GM20431 (cell line): ENCODE measurements around the gene HSPA1A.
"Not testable (repeated sequence)": the region's sequence is repeated elsewhere in the genome, so short reads cannot be mapped to it uniquely, and the experiment has no call there.

ENCODE experiments used
- in situ Hi-C: fragments of 300-500 bp; cut with MseI, MboI; formaldehyde crosslinking; loops from one replicate; pipeline ENCODE4 v1.15.0; 2020; ENCODE audit warnings: low sequenced_read_pairs; ENCODE audit not compliant: unreplicated experiment

The HSPA1A gene

DNA sequence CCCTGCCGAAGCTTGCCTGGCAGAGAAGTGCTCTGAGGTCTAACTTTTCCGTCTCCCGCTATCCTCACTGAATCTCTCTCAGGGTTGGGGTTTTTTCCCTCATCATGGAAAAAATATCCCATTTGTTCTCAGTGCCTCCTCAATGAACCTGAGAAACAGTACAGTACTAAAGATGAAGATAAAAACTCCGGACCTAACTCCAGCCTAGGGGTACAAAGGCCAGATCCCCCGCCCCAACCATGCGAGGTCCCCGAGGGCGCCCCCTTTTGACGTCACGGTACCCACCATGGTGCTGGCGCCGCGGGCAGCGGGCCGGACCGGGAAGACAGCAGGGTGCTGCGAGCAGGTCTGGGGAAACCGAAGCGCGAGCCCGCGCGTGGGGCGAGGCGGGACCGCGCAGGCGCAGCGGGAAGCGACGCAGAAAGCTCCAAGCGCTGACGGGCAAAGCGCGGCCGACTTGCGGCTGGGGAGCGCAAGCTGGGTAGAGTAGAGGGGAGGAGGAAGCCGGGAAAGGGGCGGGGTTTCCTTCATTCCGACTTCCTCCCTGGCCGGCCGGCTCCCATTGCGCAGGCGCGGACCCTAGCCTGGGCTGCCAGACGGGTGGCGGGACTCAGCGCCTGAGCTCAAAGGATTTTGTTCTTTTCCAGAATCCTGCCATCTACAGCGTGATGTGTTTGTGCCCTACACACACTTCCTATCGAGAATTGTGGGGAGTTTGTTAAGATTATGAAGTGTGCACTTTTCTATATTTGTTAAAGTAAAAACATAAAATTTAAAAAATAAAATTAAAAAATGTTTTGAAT, 8.7 kb upstream of the HSPA1A start, which contains the start of gene LSM2:
Gene LSM2 (minus strand): TSS at position 497 of the 803 bp plus-strand sequence. CDS start 209 bp downstream, at position 288.
- in situ Hi-C loops = no loop called here

DNA sequence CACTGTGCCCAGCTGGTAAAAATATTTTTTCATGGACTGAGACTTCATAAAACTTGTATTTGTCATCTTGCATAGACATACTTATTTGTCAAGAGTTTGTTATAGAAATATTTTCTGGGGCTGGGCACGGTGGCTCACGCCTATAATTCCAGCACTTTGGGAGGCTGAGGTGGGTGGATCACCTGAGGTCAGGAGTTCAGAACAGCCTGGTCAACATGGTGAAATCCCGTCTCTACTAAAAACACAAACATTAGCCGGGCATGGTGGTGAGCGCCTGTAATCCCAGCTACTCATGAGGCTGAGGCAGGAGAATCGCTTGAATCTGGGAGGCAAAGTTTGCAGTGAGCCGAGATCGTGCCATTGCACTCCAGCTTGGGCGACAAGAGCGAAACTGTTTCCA, 6.7 kb upstream of the HSPA1A start:
- in situ Hi-C loops = not testable (repeated sequence)

DNA sequence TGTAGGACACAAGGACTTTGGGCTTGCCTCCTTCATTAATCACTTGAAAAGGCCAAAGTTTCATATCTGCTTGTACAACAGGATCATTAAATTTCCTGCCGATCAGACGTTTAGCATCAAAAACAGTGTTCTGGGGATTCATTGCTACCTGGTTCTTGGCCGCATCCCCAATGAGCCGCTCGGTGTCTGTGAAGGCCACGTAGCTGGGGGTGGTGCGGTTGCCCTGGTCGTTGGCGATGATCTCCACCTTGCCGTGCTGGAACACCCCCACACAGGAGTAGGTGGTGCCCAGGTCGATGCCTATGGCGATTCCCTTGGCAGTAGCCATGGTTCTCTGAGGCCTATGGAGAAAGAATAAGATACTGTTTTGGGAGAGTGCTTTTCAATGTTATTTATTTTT, 3.7 kb upstream of the HSPA1A start:
- in situ Hi-C loops = no loop called here

DNA sequence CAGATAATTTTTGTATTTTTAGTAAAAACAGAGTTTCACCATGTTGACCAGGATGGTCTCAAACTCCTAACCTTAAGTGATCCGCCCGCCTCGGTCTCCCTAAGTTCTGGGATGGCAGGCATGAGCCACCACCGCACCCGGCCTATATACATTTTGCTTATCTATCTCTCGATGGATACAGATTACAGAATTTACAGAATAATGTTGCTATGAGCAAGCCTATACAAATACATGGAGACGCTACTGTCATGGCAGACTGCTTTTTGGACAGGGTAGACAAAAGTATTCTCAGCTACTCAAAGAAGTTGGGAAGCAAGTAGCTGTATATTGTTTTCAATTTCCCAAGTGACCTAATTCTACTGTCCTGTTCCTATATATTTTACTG, 1.9 kb upstream of the HSPA1A start:
- in situ Hi-C loops = no loop called here

DNA sequence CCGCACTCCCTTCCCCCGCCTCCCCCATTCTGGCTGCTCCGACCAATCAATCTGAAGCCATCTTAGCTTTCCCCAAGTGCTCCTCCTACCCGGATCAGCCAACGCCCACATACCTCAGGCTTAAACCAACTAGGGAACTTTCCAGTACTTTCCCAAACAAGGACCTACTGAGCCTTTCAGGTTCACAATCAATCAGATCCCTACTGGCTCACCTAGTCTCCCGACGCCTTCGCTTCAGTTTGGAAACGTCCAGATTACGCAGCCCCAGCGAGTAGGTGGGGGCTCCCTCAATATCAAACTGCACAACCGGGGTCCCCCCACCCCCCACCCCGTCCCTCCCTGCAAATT, 692 bp upstream of the HSPA1A start:
- in situ Hi-C loops = no loop called here

DNA sequence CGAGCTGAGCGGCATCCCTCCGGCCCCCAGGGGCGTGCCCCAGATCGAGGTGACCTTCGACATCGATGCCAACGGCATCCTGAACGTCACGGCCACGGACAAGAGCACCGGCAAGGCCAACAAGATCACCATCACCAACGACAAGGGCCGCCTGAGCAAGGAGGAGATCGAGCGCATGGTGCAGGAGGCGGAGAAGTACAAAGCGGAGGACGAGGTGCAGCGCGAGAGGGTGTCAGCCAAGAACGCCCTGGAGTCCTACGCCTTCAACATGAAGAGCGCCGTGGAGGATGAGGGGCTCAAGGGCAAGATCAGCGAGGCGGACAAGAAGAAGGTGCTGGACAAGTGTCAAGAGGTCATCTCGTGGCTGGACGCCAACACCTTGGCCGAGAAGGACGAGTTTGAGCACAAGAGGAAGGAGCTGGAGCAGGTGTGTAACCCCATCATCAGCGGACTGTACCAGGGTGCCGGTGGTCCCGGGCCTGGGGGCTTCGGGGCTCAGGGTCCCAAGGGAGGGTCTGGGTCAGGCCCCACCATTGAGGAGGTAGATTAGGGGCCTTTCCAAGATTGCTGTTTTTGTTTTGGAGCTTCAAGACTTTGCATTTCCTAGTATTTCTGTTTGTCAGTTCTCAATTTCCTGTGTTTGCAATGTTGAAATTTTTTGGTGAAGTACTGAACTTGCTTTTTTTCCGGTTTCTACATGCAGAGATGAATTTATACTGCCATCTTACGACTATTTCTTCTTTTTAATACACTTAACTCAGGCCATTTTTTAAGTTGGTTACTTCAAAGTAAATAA, 2.0 kb downstream of the HSPA1A start:
- in situ Hi-C loops = not testable (repeated sequence)

DNA sequence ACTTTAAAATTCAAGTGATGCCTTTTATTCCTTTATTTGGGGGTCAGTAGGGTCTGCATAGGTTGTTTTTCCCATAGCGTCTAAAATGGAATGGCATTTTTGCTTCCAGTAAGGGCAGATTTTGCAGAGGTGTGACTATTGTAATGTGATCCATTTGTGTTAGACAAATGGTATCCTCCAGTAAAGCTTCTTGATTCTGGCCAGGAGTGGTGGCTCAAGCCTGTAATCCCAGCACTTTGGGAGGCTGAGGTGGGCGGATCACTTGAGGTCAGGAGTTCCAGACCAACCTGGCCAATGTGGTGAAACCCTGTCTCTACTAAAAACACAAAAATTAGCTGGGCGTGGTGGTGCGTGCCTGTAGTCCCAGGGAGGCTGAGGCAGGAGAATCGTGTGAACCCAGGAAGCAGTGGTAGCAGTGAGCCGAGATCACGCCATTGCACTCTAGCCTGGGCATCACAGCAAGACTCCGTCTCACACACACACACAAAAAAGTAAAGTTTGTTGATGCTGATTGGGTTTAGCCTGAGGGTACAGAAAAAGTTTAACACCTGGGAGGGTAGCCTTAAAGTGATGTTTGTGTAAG, 2.7 kb downstream of the HSPA1A start:
- in situ Hi-C loops = not testable (repeated sequence)

DNA sequence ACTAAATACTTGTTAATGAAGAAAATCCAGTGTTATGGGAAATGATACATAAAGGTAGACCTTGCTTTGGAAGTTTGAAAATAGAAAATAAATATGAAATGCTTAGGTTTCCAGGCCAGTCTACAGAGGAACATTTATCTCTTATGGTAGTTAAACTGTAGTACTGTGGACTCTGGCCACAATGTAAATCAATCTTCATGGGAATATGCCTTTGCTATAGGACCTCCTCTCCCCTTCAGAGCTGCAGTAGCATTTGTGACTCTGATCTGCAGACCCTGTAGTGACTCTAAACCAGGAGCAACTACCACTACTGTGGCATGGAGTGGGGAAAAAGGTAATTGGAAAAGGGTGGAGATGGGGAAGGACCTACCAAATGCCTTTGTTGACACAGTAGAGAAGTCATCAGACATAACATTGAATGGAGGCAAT, 4.5 kb downstream of the HSPA1A start:
- in situ Hi-C loops = no loop called here

DNA sequence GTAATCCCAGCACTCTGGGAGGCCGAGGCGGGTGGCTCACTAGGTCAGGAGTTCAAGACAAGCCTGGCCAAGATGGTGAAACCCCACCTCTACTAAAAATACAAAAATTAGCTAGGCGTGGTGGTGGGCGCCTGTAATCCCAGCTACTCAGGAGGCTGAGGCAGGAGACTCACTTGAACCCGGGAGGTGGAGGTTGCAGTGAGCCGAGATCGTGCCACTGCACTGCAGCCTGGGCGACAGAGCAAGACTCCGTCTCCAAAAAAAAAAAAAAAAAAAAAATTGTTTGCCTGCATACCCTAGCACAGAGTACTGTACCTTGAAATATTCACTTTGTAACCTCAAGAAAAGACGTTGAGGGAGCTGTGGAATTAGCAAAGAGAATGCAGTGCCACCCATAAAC, 5.1 kb downstream of the HSPA1A start:
- in situ Hi-C loops = not testable (repeated sequence)

DNA sequence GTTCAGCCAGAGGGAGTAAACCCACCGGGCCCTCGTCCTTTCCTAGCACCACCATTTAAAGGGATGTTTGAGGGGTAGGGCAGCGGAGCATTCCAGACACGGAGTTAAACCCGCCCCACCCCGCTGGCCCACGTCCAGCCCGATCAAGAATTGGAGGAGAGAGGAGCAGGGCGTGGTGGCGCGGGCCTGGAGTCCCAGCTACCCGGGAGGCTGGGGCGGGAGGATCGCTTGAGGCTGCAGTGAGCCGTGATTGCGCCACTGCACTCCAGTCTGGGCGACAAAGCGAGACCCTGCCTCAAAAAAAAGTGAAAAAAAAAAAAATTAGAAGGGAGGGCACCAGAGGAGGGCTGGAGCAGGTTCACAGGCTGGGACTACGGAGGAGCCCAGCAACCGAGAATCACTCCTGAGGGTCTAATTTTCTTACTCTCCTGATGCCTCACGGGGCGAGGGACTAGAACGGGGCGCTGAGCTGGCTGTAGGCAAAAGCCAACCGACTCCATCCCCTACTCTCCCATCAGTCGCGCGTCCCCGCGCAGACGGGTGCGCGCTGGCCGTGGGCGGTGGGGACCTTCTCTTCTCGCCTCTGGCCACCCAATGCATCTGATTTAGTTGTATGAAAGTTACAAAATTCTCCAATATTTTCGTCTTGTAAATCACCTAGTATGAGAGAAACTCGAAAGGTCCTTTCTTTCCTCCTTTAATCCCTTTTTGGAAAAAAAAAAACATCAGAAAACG, 6.1 kb downstream of the HSPA1A start:
- in situ Hi-C loops = no loop called here

DNA sequence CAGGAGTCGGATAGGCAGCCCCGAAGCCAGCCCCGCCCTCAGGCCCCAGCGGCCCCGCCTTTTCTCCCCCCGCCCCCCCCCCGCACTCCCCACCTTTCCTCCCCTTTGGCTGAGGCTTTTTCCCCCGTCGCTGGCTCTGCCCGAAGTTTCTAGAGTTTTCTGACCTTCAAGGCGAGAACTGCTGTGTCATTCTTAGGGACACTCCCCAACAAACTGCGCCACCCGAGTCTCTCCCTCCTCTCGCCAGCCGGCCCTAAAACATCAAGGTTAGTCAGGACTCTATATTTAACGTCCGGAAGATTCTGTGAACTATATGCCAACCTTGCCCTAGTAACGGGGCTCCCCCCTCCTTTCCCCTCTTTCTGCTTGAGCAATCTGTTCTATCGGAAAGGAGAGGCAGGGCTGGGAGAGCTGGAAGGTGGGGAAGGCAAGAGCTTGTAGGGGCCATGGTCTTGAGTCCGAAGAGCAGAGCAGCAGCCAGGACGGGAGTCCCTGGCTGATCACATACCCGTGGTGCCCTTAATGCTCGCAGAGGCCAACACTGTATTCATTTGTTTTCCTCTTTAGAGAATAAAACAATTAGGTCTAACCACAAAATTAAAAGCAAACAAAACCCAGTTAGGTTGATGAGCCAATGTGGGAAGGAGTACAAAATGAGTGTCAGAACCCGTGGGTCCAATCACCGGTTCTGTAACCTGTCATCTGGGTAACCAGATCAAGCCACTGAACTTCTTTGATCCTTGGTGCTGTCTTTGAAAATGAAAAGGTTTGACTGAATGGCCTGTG, 6.9 kb downstream of the HSPA1A start:
- in situ Hi-C loops = no loop called here

DNA sequence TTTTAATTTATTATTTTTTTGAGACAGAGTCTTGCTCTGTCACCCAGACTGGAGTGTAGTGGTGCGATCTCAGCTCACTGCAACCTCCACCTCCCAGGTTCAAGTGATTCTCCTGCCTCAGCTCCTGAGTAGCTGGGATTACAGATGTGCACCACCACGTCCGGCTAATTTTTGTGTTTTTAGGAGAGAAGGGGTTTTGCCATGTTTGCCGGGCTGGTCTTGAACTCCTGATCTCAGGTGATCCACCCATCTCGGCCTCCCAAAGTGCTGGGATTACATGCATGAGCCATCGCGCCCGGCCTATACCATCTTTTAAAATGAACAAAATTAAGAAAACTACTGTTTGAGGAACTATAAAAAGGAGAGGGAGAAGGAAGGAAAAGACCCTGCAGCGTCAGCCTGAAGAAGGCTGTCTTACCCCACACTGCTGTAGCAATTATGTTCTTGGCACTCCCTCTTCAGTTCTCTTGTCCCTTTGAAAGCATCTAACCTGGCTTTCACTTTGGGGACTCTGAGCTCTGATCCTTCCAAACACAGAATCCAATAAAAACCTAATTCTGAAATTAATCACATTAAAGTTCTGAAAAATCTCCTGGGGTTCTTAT, 8.4 kb downstream of the HSPA1A start:
- in situ Hi-C loops = not testable (repeated sequence)

DNA sequence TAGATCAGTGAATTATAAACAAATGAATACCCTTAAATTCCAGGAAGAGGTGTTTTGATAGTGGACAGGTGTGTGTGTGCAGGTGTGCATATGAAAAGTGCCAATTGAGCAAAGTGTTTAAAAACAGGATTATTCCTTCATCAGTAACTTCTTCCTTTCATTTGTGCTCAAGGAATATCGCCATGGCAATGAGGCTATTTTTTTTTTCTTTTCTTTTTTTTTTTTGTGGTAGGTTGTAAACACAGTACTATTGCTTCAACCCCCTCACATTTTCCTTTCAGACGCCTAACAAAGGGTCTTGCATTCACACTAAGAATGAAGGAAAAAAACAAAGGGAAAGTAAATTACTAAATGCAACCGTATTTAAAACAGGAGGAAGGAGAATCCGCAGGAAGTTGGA, 10.2 kb downstream of the HSPA1A start:
- in situ Hi-C loops = no loop called here

DNA sequence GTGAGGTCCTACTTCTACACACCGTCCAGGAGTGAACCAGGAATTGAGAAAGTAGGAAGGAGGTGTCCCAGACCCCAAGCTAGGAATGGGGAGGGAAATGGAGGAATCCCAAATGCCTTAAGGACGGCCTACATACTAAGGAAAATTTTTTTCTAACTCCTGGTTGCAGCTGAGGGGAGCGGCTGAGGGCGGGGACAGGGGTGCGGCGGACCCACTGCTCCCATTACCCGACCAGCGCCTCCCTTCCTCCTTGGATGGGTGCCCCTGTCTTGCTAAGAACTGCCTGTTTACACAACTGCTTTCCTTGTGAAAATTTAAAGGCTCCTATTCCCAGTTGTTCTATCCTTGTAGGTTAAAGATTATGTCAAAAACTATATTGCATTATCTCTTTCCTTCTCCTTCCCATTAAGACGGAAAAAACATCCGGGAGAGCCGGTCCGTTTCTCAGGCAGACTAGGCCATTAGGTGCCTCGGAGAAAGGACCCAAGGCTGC, 11.5 kb downstream of the HSPA1A start:
- in situ Hi-C loops = no loop called here

DNA sequence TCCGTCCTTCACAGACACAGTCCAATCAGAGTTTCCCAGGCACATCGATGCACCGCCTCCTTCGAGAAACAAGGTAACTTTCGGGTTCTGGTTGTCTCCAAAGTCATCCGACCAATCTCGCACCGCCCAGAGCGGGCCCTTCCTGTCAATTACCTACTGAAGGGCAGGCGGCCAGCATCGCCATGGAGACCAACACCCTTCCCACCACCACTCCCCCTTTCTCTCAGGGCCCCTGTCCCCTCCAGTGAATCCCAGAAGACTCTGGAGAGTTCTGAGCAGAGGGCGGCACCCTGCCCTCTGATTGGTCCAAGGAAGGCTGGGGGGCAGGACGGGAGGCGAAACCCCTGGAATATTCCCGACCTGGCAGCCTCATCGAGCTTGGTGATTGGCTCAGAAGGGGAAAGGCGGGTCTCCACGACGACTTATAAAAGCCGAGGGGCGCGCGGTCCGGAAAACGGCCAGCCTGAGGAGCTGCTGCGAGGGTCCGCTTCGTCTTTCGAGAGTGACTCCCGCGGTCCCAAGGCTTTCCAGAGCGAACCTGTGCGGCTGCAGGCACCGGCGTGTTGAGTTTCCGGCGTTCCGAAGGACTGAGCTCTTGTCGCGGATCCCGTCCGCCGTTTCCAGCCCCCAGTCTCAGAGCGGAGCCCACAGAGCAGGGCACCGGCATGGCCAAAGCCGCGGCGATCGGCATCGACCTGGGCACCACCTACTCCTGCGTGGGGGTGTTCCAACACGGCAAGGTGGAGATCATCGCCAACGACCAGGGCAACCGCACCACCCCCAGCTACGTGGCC, 12.1 kb downstream of the HSPA1A start, which contains the start of gene HSPA1B:
Gene HSPA1B (plus strand): TSS at position 453 of the 794 bp plus-strand sequence. CDS start 213 bp downstream, at position 666.
- in situ Hi-C loops = no loop called here

DNA sequence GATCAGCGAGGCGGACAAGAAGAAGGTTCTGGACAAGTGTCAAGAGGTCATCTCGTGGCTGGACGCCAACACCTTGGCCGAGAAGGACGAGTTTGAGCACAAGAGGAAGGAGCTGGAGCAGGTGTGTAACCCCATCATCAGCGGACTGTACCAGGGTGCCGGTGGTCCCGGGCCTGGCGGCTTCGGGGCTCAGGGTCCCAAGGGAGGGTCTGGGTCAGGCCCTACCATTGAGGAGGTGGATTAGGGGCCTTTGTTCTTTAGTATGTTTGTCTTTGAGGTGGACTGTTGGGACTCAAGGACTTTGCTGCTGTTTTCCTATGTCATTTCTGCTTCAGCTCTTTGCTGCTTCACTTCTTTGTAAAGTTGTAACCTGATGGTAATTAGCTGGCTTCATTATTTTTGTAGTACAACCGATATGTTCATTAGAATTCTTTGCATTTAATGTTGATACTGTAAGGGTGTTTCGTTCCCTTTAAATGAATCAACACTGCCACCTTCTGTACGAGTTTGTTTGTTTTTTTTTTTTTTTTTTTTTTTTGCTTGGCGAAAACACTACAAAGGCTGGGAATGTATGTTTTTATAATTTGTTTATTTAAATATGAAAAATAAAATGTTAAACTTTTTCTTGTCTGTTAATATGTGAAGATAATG, 14.4 kb downstream of the HSPA1A start:
- in situ Hi-C loops = no loop called here

DNA sequence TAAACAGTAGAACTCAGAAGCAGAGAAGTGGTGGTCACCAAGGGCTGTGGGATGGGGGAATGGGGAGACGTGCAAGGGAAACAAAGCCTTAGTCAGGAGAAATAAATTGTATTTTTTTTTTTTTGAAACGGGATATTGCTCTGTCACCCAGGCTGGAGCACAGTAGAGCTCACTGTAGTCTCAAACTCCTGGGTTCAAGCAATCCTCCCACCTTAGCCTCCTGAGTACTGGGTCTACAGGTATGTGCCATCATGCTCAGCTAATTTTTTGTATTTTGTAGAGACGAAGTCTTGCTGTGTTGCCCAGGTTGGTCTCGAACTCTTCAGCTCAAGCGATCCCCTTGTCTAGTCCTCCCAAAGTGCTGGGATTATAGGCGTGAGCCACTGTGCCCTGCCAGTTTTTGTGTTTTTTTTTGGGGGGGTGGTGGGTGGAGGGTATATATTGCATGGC, 15.6 kb downstream of the HSPA1A start:
- in situ Hi-C loops = no loop called here
